ENCODE data around the gene JUND.

JUND gene

DNA sequence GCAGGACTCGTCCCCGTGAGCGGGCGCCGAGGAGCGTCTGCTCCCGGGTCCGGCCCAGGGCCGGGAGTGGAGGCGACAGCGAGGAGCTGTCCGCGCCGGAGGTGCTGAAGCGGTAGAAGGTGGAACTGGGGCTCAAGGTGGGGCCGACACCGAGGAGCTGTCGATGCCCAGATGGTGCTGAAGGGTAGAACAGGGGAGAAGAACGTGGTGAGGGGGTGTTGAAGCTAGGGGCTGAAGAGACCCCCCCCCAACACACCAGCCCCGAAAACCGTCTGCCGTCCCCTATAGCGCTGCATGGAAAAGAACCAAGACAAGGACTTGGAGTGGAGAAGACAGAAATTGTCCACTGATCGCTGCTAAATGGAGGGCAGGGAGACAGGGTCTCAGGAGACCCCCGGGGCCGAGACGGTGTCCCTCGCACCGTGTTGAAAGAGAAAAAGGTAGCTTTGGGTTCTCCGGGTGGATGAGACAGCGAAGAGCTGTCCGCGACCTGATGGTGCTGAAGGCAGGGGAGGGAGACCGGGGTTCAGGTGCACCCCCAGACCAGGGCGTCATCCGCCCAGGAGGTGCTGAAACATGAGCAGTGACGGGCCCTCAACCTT lies 48.1 kb downstream of the JUND start:
- peak in 1 of 2 experiments; percentile 58 for DNase-seq

DNA sequence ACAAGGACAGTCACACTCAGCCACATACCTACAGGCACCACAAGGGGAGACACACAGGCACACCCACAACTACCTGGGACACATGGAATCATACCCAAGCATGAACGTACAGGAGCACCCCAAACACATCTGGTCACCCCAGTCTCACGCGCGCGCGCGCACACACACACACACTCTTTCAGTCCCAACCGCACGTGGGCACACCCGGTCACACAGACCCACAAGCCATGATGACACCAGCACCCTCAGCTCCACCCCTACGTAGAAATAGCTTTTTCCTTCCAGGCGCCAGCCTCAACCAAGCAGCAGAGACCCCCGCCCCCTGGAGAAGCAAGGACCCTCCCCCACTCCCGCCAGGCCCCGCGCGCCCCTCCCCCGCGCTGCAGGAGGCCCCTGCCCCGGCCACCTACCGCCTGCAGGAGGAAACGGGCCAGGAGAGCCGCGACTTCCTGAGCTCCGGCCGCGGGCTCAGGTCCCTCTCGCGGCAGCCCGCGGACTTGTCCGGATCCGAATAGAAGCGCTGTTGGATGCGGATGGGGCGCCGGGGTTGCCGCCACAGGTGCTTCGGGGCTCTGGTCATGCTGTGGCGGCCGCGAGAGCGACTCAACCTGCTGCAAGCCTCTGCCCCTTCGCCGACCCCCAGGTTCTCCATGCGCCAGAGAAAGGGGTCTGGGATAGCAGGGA lies 48.7 kb downstream of the JUND start:
- peak; percentile 60 to 79 for DNase-seq

DNA sequence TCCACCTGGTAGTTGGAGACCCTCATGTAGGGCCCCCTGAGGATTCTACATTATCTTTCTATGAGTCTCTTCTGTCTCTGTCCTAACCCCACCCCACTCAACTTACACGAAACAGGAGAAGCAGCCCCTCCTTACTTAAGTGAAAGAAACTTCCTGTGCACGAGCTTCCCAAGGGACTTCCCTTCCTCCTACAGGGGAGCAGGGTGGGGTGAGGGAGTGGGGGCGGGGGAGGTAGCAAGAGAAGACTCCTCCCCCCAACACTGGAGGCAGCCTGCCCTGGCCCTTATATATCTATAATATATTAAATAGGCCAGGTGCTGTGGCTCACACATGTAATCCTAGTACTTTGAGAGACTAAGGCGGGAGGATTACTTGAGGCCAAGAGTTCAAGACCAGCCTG lies 49.6 kb downstream of the JUND start:
- peak in 1 of 2 experiments; percentile 80 for DNase-seq

DNA sequence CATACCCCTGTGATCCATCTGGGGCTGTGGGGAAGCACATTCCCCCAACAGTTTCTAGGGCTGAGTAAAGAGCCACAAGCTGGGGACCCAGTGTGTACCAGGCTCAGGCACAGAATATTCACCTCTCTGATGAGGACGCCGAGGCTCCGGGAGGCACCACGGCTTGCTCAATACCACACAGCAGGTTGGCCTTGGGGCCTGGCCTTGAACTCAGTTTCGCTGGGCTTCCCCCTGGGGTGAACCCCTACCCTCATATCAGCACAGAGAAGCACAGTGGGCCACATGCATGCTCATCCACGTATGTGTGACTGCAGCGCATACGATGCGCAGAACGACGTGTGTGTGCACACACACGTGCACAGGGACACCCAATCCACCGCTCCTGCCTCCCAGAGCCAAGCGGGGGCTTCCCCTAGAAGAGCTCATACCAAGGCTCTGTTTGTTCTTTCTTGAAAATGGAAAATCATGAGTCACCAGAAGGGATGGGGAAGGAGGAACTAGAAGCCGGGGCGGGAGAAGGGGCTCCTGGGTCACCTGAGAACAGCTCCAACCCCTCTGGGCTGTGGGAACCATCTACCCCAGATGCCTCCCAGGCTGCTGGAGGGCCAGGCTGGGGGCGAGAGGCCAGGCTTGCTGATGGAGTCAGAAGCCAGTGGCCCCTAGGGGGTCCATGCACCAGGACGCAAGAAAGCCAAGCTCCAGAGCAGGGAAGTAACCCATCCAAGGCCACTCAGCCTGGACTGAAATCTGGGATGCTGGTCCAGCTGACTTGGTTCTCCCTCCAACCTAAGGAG lies 50.3 kb downstream of the JUND start:
- DNase-seq = no peak

- DNase-seq = no peak
Measured at GRCh38 chr19:18229915-18230314, 51.5 kb downstream of the JUND start.
